GM23248 (cell line): ENCODE results near the gene MCTS1. TPM values are rescaled to one million over a fixed set of nuclear protein-coding genes. Genes with fewer than 3 reads are reported as not detected.

Experiments used
- DNase-seq: peaks from one replicate; pipeline ENCODE4 v3.0.0-alpha.2; 2015
- H2AFZ ChIP-seq: fragments of 200-600 bp; sonication (generic); 2 replicates; pipeline ENCODE4 v1.6.1; 2016; ENCODE audit warnings: antibody characterized with exemption
- H3F3A ChIP-seq: fragments of 200-600 bp; sonication (generic); 2 replicates; pipeline ENCODE4 v1.6.1; 2016; ENCODE audit warnings: mild to moderate bottlenecking, antibody characterized with exemption, mixed run types; ENCODE audit not compliant: insufficient read depth
- H3K27ac ChIP-seq: fragments of 200-600 bp; sonication (generic); 2 replicates; pipeline ENCODE4 v1.5.1; 2016; ENCODE audit warnings: mild to moderate bottlenecking
- H3K27me3 ChIP-seq: fragments of 200-600 bp; sonication (generic); replicated peaks from 2 replicates; pipeline ENCODE4 v1.6.1; 2016; ENCODE audit warnings: mild to moderate bottlenecking; ENCODE audit not compliant: insufficient read depth
- H3K36me3 ChIP-seq: fragments of 200-600 bp; sonication (generic); 2 replicates; pipeline ENCODE4 v1.6.1; 2016; ENCODE audit warnings: low read depth, mild to moderate bottlenecking
- H3K4me1 ChIP-seq: fragments of 200-600 bp; sonication (generic); 2 replicates; pipeline ENCODE4 v1.6.1; 2016; ENCODE audit warnings: mild to moderate bottlenecking; ENCODE audit not compliant: insufficient read depth
- H3K4me2 ChIP-seq: fragments of 200-600 bp; sonication (generic); one replicate; pipeline ENCODE4 v1.6.1; 2016; ENCODE audit warnings: mild to moderate bottlenecking; ENCODE audit not compliant: unreplicated experiment
- H3K4me3 ChIP-seq: fragments of 200-600 bp; sonication (generic); 2 replicates; pipeline ENCODE4 v1.5.1; 2016; ENCODE audit warnings: mild to moderate bottlenecking
- H3K79me2 ChIP-seq: fragments of 200-600 bp; sonication (generic); 2 replicates; pipeline ENCODE4 v1.6.1; 2016; ENCODE audit warnings: mild to moderate bottlenecking; ENCODE audit not compliant: insufficient read depth
- H3K9ac ChIP-seq: fragments of 200-600 bp; sonication (generic); 2 replicates; pipeline ENCODE4 v1.6.1; 2016; ENCODE audit warnings: mild to moderate bottlenecking
- H3K9me2 ChIP-seq: fragments of 200-600 bp; sonication (generic); 2 replicates; pipeline ENCODE4 v1.6.1; 2016; ENCODE audit warnings: mixed run types, mild to moderate bottlenecking, moderate library complexity; ENCODE audit not compliant: insufficient read depth
- H3K9me3 ChIP-seq: fragments of 200-600 bp; sonication (generic); one replicate; pipeline ENCODE4 v1.6.1; 2017; ENCODE audit warnings: low read depth
- H4K20me1 ChIP-seq: fragments of 200-600 bp; sonication (generic); 2 replicates; pipeline ENCODE4 v1.6.0; 2016; ENCODE audit not compliant: insufficient read depth
- EZH2 ChIP-seq: fragments of 200-600 bp; sonication (generic); IDR thresholded peaks from 2 replicates; pipeline ENCODE4 v1.6.1; 2018; ENCODE audit warnings: antibody characterized with exemption, mild to moderate bottlenecking; ENCODE audit not compliant: insufficient read depth, poor library complexity, severe bottlenecking
- EZH2phosphoT487 ChIP-seq: fragments of 200-600 bp; sonication (generic); IDR thresholded peaks from 2 replicates; pipeline ENCODE4 v1.6.1; 2018; ENCODE audit warnings: antibody characterized with exemption, moderate library complexity, mild to moderate bottlenecking, low read depth; ENCODE audit not compliant: insufficient read depth
- WGBS, 2 experiments: methylation state at CpG; one replicate each; pipeline ENCODE4 v1.1.6; 2015 to 2017; ENCODE audit warnings: low lambda C conversion rate in 2 of 2, low coverage in 1 of 2; ENCODE audit errors: missing lambda C conversion rate in 2 of 2; 5-methylcytosine and 5-hydroxymethylcytosine counted together
- in situ Hi-C: fragments of 300-500 bp; cut with MboI; formaldehyde crosslinking; loops from 2 replicates; pipeline ENCODE4 v1.15.0; 2020
- polyA plus RNA-seq: library from polyadenylated mRNA; unstranded; fragments of >200 nt; fragmentation: Nextera tagmentation; extraction: Ambion mirVana; gene quantifications from 2 replicates; pipeline ENCODE4 v1.2.1, GENCODE V29; 2016
- total RNA-seq: library from RNA; depleted of rRNA; stranded (reverse); fragments of >200 nt; shearing (Covaris generic); gene quantifications from 2 replicates; pipeline ENCODE4 v1.2.3, GENCODE V29; 2014

Gene MCTS1
- total and polyA plus RNA-seq, 2 experiments from 2014 or later = 54.9 to 113 TPM

DNA sequence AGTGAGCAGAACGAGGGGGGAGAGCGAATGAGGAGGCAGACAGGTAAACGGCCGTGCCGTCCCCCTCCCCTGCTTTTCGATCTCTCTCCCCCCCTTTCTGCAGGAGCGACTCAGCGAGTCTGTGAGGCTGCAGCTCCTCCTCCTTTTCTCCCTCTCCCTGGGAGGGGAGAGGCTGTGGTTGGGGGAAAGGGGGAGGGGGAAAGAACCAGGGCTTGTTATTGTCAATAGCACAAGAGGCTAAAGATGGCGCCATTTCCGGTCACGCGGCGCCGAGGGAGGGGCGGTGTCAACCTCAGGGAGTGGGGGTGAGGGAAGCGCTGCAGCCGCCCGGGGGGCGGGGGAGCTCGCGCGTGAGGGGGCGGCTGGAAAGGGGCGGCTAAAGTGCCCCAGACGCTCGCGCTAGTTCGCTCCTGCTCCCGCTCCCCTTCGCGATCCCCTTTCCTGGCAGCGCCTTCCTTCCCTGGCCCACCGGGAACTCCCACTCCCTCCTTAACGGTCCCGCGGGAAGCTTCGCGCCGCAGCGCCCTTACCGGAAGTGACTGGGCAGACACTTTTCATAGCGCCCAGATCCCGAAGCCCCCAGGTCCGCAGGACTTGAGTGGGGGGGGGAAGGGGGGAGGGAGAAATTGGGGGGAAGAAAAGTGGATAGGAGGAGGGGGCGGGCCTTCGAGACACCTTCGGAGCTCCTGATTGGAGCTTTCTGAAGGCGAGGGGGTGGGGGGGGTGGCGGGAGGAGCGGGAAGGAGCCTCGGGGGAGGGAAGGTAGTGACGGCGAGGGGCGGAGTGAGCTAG lies 42.9 kb upstream of the MCTS1 start, which contains the start of gene CUL4B:
Gene CUL4B (minus strand): TSS at position 121 of the 792 bp plus-strand sequence. CDS start 324 bp downstream, outside the sequence.
- Histone ChIP-seq H3K4me2 (peak within 1 kb of the TSS; percentile 95), H3K79me2 (peaks cover 54% of the 10 kb centered on the region), H3K9me2 (no peaks in the 10 kb centered on the region), H3K4me1 (peaks cover 13% of the 10 kb centered on the region), H3K27me3 (no peaks in the 10 kb centered on the region), H3F3A (0 out of 2 replicates have a peak, but pooled peaks cover 29% of the 10 kb centered on the region), H3K27ac (peak within 1 kb of the TSS; percentile 99), H3K9me3 (no peaks in the 10 kb centered on the region), H3K36me3 (peaks cover 16% of the 10 kb centered on the region), H2AFZ (peak within 1 kb of the TSS; percentile 62), H3K9ac (peak within 1 kb of the TSS; percentile 99), H4K20me1 (no peaks in the 10 kb centered on the region), H3K4me3 (peak within 1 kb of the TSS; percentile 99)
- TF ChIP-seq EZH2phosphoT487 = no peak
- no peak for TF ChIP-seq EZH2
- WGBS, 2 experiments = 0 to 1% methylated on average over 11 to 30 of the region's 54 CpGs
- in situ Hi-C loops = no loop called here
- DNase-seq = peak; percentile 92

DNA sequence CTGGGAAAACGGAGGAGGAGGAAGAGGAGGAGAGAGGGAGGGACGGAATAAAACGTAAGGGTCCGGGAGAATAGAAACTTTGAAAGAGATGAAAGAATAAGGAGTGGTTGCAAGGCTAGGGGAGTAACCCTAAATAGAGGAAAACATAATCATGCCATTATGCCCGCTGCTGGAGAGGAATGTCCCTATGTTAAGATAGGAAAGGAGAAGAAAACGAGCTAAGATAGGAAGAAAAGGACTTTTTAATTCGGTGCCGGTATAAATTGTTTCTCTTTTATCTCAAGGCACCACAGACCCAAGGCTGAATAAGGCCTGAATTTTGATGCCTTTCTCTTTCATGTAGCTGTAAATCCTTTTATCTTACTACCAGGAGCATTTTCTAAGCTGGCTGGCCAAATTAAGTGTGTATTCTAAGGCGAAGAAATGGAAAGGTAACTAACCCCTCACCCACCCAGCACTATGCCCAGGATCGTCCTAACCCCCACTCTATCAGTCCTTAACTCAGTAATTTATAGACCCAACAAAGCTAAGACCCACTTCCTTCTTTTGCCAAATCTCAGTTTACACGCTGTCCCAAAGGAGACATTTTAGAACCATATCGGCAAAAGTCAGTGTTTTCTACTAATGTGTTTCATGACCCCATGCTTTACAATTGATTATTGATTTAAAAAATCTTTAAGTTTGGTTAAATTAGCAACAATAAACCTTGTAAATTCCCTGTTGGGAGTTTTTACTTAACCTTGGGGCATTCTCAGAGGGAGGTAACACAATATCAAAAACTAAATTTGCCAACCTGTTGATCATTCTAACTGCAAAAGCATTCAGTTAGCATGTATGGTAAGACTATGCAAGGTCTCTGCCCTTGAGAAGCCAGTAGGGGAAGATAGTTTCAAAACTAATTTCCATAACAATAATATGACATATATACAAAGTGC lies 42.0 kb upstream of the MCTS1 start:
- Histone ChIP-seq H3K4me3 (peak overlapping the region; percentile 99), H3K9me3 (no peaks in the 10 kb centered on the region), H3K79me2 (peaks cover 45% of the 10 kb centered on the region), H3K9me2 (no peaks in the 10 kb centered on the region), H3K9ac (peak overlapping the region; percentile 99), H4K20me1 (no peaks in the 10 kb centered on the region), H3F3A (0 out of 2 replicates have a peak, but pooled peaks cover 29% of the 10 kb centered on the region), H3K36me3 (peaks cover 8% of the 10 kb centered on the region; the same call in 1 of the 2 replicates), H3K27ac (peak overlapping the region; percentile 99), H3K4me1 (peaks cover 10% of the 10 kb centered on the region; the same call in 1 of the 2 replicates), H2AFZ (peak overlapping the region; percentile 62), H3K27me3 (no peaks in the 10 kb centered on the region), H3K4me2 (peak overlapping the region; percentile 95)
- TF ChIP-seq EZH2phosphoT487 (no peak), EZH2 (no peak)
- 8 to 16% methylated on average over 8 to 12 of the region's 12 CpGs for WGBS, 2 experiments
- in situ Hi-C loops = no loop called here
- no peak for DNase-seq

DNA sequence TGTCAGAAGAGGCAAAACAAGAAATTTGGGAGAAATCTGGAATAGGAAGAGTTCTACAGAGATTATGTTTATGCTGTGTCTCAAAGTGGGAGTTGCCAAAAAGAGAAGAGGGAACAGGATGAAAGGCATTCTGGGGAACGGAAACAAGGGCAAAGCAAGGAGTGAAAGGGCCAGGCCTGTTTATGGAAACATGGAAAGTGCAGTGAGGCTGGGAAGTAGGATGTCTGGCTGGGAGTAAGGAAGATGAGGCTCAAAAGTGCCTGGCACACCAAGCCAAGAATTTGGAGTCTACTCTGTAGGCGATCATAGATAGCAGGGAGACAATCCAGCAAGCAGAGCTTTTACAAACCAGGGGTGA lies 41.4 kb upstream of the MCTS1 start:
- no peak for DNase-seq
- H3K4me3 ChIP-seq = peak overlapping the region; percentile 99
- H3K27ac ChIP-seq = peak overlapping the region; percentile 99
- H3K4me1 ChIP-seq = peaks cover 8% of the 10 kb centered on the region; the same call in 1 of the 2 replicates
- H2AFZ ChIP-seq = peak overlapping the region; percentile 62
- 0 out of 2 replicates have a peak, but pooled peaks cover 25% of the 10 kb centered on the region for H3F3A ChIP-seq
- H3K9ac ChIP-seq = peak overlapping the region; percentile 99
- peaks cover 38% of the 10 kb centered on the region for H3K79me2 ChIP-seq
- peaks cover 1% of the 10 kb centered on the region; the same call in 1 of the 2 replicates for H3K36me3 ChIP-seq
- H3K9me2 ChIP-seq = no peaks in the 10 kb centered on the region
- H3K9me3 ChIP-seq = no peaks in the 10 kb centered on the region
- H3K27me3 ChIP-seq = no peaks in the 10 kb centered on the region
- 55 to 58% methylated on average over 2 of the region's 2 CpGs for WGBS, 2 experiments
- in situ Hi-C loops = no loop called here
- peak overlapping the region; percentile 95 for H3K4me2 ChIP-seq
- TF ChIP-seq EZH2 = no peak
- TF ChIP-seq EZH2phosphoT487 = no peak
- H4K20me1 ChIP-seq = no peaks in the 10 kb centered on the region

DNA sequence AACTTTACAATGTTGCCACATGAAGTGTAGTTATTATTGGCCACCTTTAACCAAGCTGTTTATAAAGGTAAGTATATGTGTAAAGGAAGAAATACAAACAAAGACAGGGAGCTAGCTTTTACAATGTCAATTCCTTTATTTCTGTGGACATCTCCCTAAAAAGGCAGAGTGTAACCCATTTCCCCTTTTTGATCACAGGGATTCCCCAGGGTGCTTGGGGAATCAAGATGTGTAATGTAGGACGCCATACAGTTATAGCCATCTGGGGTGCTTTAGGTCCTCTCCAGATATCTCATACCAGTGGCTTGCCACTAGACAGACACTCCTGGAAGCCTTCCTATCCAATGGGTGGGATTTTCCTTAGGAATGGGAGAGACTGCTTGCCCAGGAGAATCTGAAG lies 39.0 kb upstream of the MCTS1 start:
- no peak overlapping the region for H3K4me3 ChIP-seq
- H3K27me3 ChIP-seq = no peaks in the 10 kb centered on the region
- in situ Hi-C loops = no loop called here
- H3F3A ChIP-seq = 0 out of 2 replicates have a peak, but pooled peaks cover 4% of the 10 kb centered on the region
- H3K9ac ChIP-seq = no peak overlapping the region
- peaks cover 15% of the 10 kb centered on the region for H3K79me2 ChIP-seq
- H3K4me2 ChIP-seq = no peak overlapping the region
- DNase-seq = no peak
- no peaks in the 10 kb centered on the region for H4K20me1 ChIP-seq
- H3K9me2 ChIP-seq = no peaks in the 10 kb centered on the region
- H2AFZ ChIP-seq = no peak overlapping the region
- WGBS, 2 experiments = 78 to 100% methylated on average over 1 of the region's 1 CpG
- H3K27ac ChIP-seq = no peak overlapping the region
- TF ChIP-seq EZH2phosphoT487 (no peak), EZH2 (no peak)
- no peaks in the 10 kb centered on the region for H3K36me3 ChIP-seq
- no peaks in the 10 kb centered on the region for H3K9me3 ChIP-seq
- H3K4me1 ChIP-seq = peaks cover 8% of the 10 kb centered on the region; the same call in 1 of the 2 replicates
